Mesenchymal stem cell (in vitro differentiated cells and primary cell): ENCODE measurements around the gene GOLGA6L10.
"Not testable (repeated sequence)": the region's sequence is repeated elsewhere in the genome, so short reads cannot be mapped to it uniquely, and the experiment has no call there.

Experiments used
- DNase-seq: peaks from one replicate; pipeline ENCODE4 v3.0.0-alpha.2; 2013
- H2AFZ ChIP-seq: one replicate; pipeline ENCODE4 v1.6.1; 2013; ENCODE audit warnings: low read depth, mild to moderate bottlenecking, control low read depth, inconsistent platforms, low read length, moderate library complexity
- H2AK5ac ChIP-seq: 2 replicates; pipeline ENCODE4 v1.6.1; 2013; ENCODE audit warnings: low read length, moderate library complexity, mild to moderate bottlenecking, inconsistent platforms; ENCODE audit not compliant: severe bottlenecking
- H2BK120ac ChIP-seq: one replicate; pipeline ENCODE4 v1.6.1; 2013; ENCODE audit warnings: low read depth, mild to moderate bottlenecking, inconsistent platforms, low read length, moderate library complexity
- H2BK12ac ChIP-seq, 2 experiments: one replicate each; pipeline ENCODE4 v1.6.1; 2013; ENCODE audit warnings: inconsistent platforms in 2 of 2, low read length in 2 of 2, mild to moderate bottlenecking in 2 of 2, moderate library complexity in 2 of 2, control low read depth in 1 of 2
- H2BK15ac ChIP-seq: one replicate; pipeline ENCODE4 v1.6.1; 2013; ENCODE audit warnings: mild to moderate bottlenecking, low read depth, inconsistent platforms; ENCODE audit not compliant: poor library complexity, severe bottlenecking
- H2BK5ac ChIP-seq: 2 replicates; pipeline ENCODE4 v1.6.1; 2013; ENCODE audit warnings: low read depth, mild to moderate bottlenecking, low read length, control low read depth, inconsistent platforms; ENCODE audit not compliant: poor library complexity, severe bottlenecking
- H3K14ac ChIP-seq, 2 experiments: one replicate each; pipeline ENCODE4 v1.6.1; 2013; ENCODE audit warnings: inconsistent platforms in 2 of 2, low read length in 2 of 2, control low read depth in 1 of 2, mild to moderate bottlenecking in 1 of 2, moderate library complexity in 1 of 2
- H3K18ac ChIP-seq, 2 experiments: one replicate each; pipeline ENCODE4 v1.6.1; 2013; ENCODE audit warnings: inconsistent platforms in 2 of 2, low read length in 2 of 2, control low read depth in 1 of 2, low read depth in 1 of 2, mild to moderate bottlenecking in 1 of 2
- H3K23ac ChIP-seq, 2 experiments: one replicate each; pipeline ENCODE4 v1.6.1; 2013; ENCODE audit warnings: inconsistent platforms in 2 of 2, low read length in 2 of 2, mild to moderate bottlenecking in 2 of 2, moderate library complexity in 2 of 2, control low read depth in 1 of 2
- H3K27ac ChIP-seq: 2 replicates; pipeline ENCODE4 v1.5.1; 2013; ENCODE audit warnings: mild to moderate bottlenecking, moderate library complexity, low read length, control low read depth, inconsistent platforms; ENCODE audit not compliant: poor library complexity, severe bottlenecking
- H3K27me3 ChIP-seq, 2 experiments: 2 replicates each; pipeline versions ENCODE4 v1.6.1 to v1.7.0; 2013; ENCODE audit warnings: low read length in 2 of 2, mild to moderate bottlenecking in 2 of 2, moderate library complexity in 2 of 2, control low read depth in 1 of 2, inconsistent platforms in 1 of 2; ENCODE audit not compliant: control insufficient read depth in 1 of 2, insufficient read depth in 1 of 2
- H3K36me3 ChIP-seq, 2 experiments: 2 replicates each; pipeline versions ENCODE4 v1.6.1 to v1.7.0; 2013; ENCODE audit warnings: low read length in 2 of 2, control low read depth in 1 of 2, inconsistent platforms in 1 of 2, low read depth in 1 of 2, mild to moderate bottlenecking in 1 of 2; ENCODE audit not compliant: insufficient read depth in 2 of 2, control insufficient read depth in 1 of 2
- H3K4ac ChIP-seq, 2 experiments: one replicate each; pipeline ENCODE4 v1.6.1; 2013; ENCODE audit warnings: inconsistent platforms in 2 of 2, low read length in 2 of 2, mild to moderate bottlenecking in 2 of 2, moderate library complexity in 2 of 2, control low read depth in 1 of 2, low read depth in 1 of 2
- H3K4me1 ChIP-seq: 2 replicates; pipeline ENCODE4 v1.6.1; 2013; ENCODE audit warnings: low read depth, low read length, control low read depth; ENCODE audit not compliant: control insufficient read depth, insufficient read depth
- H3K4me2 ChIP-seq: 2 replicates; pipeline ENCODE4 v1.6.1; 2013; ENCODE audit warnings: low read length, mild to moderate bottlenecking, inconsistent platforms; ENCODE audit not compliant: poor library complexity, severe bottlenecking
- H3K4me3 ChIP-seq, 2 experiments: 2 replicates each; pipeline versions ENCODE4 v1.5.1 to v1.7.0; 2013; ENCODE audit warnings: low read length in 2 of 2, mild to moderate bottlenecking in 2 of 2, control low read depth in 1 of 2, low read depth in 1 of 2; ENCODE audit not compliant: insufficient read depth in 1 of 2
- H3K79me1 ChIP-seq: replicated peaks from 2 replicates; pipeline ENCODE4 v1.6.1; 2013; ENCODE audit warnings: mild to moderate bottlenecking, control low read depth, low read length, inconsistent platforms; ENCODE audit not compliant: poor library complexity, severe bottlenecking
- H3K9ac ChIP-seq: 2 replicates; pipeline ENCODE4 v1.7.0; 2013; ENCODE audit warnings: mild to moderate bottlenecking, low read length, moderate library complexity
- H3K9me3 ChIP-seq: 2 replicates; pipeline ENCODE4 v1.7.0; 2013; ENCODE audit warnings: mild to moderate bottlenecking, low read length; ENCODE audit not compliant: control insufficient read depth
- H4K8ac ChIP-seq: one replicate; pipeline ENCODE4 v1.6.1; 2013; ENCODE audit warnings: inconsistent platforms, mild to moderate bottlenecking, low read length, moderate library complexity
- H4K91ac ChIP-seq: one replicate; pipeline ENCODE4 v1.6.1; 2013; ENCODE audit warnings: mild to moderate bottlenecking, low read length, inconsistent platforms
- WGBS: methylation state at CpG from one replicate; pipeline ENCODE4 v1.1.7; 2013; ENCODE audit warnings: mixed read lengths; 5-methylcytosine and 5-hydroxymethylcytosine counted together

Gene GOLGA6L10

DNA sequence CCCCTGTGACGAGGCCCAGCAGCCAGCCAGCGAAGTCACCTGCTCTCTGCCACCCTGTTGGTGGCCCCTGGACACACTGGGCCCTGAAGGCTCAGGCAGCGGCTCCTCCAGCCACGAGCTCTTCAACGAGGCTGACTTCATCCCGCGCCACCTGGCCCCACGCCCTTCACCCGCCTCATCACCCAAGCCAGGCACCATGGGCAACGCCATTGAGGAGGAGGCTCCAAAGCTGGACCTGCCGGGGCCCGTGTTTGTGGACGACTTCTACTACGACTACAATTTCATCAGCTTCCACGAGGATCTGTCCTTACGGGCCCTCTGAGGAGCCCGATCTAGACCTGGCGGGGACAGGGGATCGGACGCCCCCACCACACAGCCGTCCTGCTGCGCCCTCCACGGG, 22.4 kb downstream of the GOLGA6L10 start:
- H3K4me2 ChIP-seq = not testable (repeated sequence)

GRCh38 chr15:82325646-82326045, 23.6 kb downstream of the GOLGA6L10 start:
- H3K18ac ChIP-seq, H3K9me3 ChIP-seq, H3K4me2 ChIP-seq, H3K4ac ChIP-seq, H4K8ac ChIP-seq, H3K27me3 ChIP-seq, H2BK5ac ChIP-seq, H3K9ac ChIP-seq, H3K4me3 ChIP-seq, H4K91ac ChIP-seq, H3K23ac ChIP-seq, H2BK15ac ChIP-seq, H2AK5ac ChIP-seq, H3K14ac ChIP-seq, H2BK120ac ChIP-seq, H3K27ac ChIP-seq, DNase-seq, H3K36me3 ChIP-seq, H3K4me1 ChIP-seq, H2BK12ac ChIP-seq, H3K79me1 ChIP-seq, H2AFZ ChIP-seq: not testable (repeated sequence)
- WGBS = 96% methylated on average over 5 of the region's 10 CpGs

More for the DNA sequence above, 22.4 kb downstream of the GOLGA6L10 start:
- H3K4me1 ChIP-seq, H2BK12ac ChIP-seq, H3K79me1 ChIP-seq, H3K27ac ChIP-seq, H2BK120ac ChIP-seq, H3K18ac ChIP-seq, H4K8ac ChIP-seq, H2BK15ac ChIP-seq, H3K23ac ChIP-seq, H4K91ac ChIP-seq, H3K36me3 ChIP-seq, H2AFZ ChIP-seq, H2AK5ac ChIP-seq, H3K9ac ChIP-seq, H3K9me3 ChIP-seq, H3K4me3 ChIP-seq, DNase-seq, H3K4ac ChIP-seq, H3K14ac ChIP-seq, H2BK5ac ChIP-seq, H3K27me3 ChIP-seq: not testable (repeated sequence)
- WGBS = 87% methylated on average over 16 of the region's 23 CpGs

GRCh38 chr15:82324831-82325230, 24.4 kb downstream of the GOLGA6L10 start:
- 84% methylated on average over 3 of the region's 6 CpGs for WGBS

GRCh38 chr15:82322488-82322887, 26.8 kb downstream of the GOLGA6L10 start:
- H3K9me3 ChIP-seq, H3K4ac ChIP-seq, H2BK12ac ChIP-seq, H3K23ac ChIP-seq, H3K18ac ChIP-seq, DNase-seq, H2AFZ ChIP-seq, H2BK15ac ChIP-seq, H2BK120ac ChIP-seq, H3K27ac ChIP-seq, H3K14ac ChIP-seq, H3K27me3 ChIP-seq, H4K8ac ChIP-seq, H3K4me3 ChIP-seq, H2BK5ac ChIP-seq, H3K36me3 ChIP-seq, H2AK5ac ChIP-seq, H3K4me1 ChIP-seq, H3K4me2 ChIP-seq, H4K91ac ChIP-seq, H3K79me1 ChIP-seq, H3K9ac ChIP-seq: not testable (repeated sequence)
- WGBS = no CpG with 5 or more reads among the region's 10 CpGs

More at GRCh38 chr15:82324831-82325230, 24.4 kb downstream of the GOLGA6L10 start:
- H3K14ac ChIP-seq, H2AFZ ChIP-seq, H3K4me1 ChIP-seq, DNase-seq, H3K27me3 ChIP-seq, H2BK120ac ChIP-seq, H3K4ac ChIP-seq, H2AK5ac ChIP-seq, H3K79me1 ChIP-seq, H3K36me3 ChIP-seq, H2BK5ac ChIP-seq, H3K9ac ChIP-seq, H2BK15ac ChIP-seq, H3K27ac ChIP-seq, H3K4me3 ChIP-seq, H3K9me3 ChIP-seq, H3K23ac ChIP-seq, H3K18ac ChIP-seq, H3K4me2 ChIP-seq, H4K8ac ChIP-seq, H2BK12ac ChIP-seq, H4K91ac ChIP-seq: not testable (repeated sequence)
